IPS-NIHi7 (cell line): ENCODE results near the gene AGXT2.
"Not testable (repeated sequence)": the region's sequence is repeated elsewhere in the genome, so short reads cannot be mapped to it uniquely, and the experiment has no call there.

Source experiments
- DNase-seq: peaks from one replicate; pipeline ENCODE4 v3.0.0; 2012; ENCODE audit warnings: mixed read lengths; ENCODE audit errors: extremely low spot score

Gene AGXT2

DNA sequence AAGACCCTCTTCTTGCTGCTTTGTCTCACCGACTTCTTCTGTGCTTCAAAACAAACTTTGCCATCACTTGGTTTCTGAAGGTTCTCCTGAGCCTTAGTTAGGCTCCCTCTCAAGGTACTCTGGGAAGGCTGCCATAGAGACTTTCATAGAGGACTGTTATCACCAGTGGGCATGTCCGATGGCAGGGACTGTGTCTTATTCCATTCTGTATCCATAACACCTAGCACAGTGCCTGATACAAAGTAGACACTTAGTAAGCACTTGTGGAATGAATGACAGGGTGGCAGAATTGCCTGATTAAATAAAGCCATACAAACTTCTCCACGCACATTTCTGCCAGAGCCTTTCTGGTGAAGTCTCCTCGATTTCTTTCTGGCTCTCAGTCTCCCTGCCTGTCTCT lies 32.7 kb downstream of the AGXT2 start:
- no peak for DNase-seq

DNA sequence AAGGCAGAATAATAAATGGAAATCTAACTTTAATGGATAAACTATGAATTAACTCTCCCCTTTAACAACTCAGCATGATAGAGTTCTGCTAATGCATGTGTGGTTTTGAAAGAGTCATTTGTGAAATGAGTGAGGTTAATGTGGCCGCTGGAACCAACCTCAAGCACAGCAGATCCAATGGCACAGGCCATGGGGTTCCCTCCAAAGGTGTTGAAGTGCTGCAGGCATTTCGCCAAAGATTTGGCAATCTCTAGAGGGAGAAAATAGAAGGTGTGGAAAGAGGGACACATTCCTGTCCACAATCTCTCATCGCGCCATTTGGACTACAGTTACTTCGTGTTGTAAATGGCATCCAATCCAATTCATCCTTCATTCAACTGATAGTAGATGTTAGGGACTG lies 35.0 kb downstream of the AGXT2 start:
- DNase-seq, result no peak

DNA sequence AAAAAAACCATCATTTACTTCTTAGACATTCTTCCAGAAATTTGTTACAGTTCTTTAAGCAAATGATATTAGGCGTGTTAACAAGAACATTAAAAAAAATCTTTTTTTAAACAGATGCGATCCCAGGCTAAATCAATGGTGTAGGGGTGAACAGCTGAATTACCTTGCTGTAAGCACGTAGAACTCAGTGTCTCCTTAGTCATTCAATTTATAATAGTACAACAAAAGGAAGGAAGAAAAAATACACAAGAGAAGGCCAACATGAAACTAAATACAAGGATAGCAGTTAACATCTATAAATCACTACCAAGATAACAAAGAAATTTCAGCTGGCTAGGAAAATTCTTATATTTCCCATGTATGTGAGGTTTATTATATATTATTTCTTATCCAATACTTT lies 35.4 kb downstream of the AGXT2 start:
- DNase-seq, result no peak

DNA sequence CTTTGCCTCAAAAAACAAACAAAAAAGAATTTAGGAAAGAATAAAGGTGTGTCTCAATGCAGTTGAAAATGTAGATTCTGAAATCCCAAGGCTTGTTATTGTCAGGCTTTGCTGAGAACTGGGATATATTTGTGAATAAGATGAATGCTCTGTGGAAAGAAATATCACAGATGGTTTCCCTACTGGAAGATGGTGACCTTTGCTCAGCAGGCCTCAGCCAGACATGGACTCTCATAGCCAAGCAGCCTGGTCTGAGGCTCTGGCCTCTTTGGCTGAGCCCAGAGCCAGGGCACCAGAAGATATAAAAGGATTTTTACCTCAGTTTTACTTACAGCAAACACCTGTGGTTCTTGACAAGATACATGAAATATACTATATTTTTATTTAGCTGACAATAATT lies 37.1 kb downstream of the AGXT2 start:
- DNase-seq, result no peak

DNA sequence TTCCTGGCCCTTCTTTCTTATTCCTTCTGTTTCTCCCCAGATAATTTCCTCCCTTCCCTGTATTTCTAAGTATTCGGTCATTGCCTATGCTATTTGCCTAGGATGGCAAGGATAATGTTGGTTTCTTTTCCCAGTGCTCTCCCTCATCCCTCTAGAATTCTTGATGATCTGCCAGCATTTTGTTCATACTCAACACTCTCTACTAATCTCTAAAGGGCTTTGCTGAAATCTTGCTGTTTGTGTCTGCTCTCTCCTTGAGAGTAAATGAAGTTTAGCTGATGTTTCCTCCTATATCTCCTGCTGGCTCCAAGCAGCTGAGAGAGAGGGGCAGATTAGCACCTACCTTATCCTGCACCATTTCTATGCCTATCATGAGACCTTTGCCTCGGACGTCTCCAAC lies 38.1 kb downstream of the AGXT2 start:
- DNase-seq, result no peak

DNA sequence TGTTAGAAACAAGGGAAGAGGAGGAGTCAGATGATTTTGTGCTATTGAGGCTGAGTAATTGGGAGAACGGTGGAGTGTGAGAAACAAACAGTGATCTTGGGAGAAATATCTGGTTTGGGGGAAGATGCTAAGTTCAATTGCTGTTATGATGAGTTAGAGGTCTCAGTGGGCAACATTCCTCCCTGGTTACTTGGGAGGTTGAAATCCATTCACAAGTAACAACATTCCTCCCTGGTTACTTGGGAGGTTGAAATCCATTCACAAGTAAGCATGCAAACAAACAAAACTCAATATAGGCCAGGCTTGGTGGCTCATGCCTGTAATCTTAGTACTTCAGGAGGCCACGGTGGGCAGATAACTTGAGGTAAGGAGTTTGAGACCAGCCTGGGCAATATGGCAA lies 38.7 kb downstream of the AGXT2 start:
- no peak for DNase-seq

DNA sequence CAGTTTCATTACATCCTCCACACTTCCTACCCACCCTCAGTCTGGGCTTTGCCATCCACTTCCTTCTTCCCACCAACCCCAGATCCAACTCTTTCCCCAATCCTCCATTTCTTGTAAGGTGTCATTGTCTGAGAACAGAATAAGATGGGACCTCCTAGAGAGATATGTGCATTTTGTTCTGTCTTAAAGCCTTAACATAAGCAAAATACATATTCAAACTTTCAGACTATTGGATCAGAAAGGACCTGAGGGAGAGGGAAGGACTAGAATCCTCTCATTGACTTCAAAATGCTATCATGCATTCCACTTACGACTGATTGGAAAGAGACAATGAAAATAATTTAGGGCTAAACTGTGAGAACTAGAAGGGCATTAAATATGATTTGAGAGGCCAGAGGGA lies 43.0 kb downstream of the AGXT2 start:
- no peak for DNase-seq

DNA sequence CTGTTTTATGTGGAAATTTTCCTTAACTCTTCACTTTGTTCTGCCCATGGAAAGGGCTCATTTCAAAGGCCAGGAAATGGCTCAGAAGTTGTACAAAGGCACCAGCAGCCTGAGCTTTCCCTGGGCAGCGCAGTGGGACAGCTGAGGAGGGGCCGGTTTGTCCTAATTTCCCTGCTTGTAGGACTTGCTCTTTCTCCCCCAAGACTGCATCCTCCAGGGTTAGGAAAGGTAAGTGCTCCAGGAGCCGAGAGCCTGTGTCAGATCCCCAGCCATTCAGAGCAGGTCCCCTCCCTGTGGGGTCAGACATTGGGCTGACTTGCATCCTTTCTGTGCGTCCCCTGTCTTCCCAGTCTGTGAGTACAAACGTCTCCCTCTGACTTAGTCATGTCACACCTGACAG lies 43.5 kb downstream of the AGXT2 start:
- peak; percentile 42 for DNase-seq

DNA sequence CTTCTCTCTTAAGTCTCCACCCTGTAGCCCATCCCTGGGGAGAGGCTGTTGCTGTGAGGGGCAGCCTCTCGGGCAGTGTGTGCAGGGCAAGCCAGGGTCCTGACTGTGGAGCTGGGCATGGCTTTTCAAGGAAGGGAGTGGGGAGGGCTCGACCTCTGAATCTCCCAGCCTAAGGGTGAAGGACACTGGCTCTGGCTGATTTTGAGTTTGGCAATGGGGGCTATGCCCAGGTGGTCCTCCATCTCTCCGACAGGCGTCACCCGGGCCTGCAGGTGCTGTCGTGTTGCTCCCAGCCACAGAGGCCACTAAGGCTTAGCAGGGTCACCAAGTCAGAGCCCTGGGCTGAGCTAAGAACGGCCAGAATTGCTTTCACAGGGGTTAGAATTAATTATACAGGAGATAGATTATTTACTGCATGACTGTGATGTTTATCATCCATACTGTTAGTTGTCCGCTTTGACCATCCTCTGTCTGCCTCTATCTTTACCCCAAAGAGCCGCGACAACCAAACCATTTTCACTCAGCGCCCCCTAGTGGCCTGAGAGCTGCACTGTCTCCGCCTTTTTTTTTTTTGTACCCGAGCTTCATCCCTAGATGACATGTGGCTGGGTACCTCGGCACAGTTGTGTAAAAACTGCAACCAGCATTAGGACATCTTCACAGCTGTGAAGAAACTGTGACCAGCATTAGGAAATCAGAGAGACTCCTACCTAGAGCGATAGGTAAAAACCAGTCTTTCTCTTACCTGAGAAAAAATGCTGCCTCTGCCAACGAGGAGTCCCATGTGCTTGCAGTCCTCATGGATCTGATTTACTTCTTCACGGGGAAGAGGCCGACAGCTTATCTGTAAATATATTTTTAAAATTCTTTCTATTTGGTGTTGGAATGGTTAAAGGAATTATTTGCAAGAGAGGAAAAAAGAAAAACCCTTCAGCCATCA lies 44.5 kb downstream of the AGXT2 start:
- DNase-seq, result peak; percentile 87

DNA sequence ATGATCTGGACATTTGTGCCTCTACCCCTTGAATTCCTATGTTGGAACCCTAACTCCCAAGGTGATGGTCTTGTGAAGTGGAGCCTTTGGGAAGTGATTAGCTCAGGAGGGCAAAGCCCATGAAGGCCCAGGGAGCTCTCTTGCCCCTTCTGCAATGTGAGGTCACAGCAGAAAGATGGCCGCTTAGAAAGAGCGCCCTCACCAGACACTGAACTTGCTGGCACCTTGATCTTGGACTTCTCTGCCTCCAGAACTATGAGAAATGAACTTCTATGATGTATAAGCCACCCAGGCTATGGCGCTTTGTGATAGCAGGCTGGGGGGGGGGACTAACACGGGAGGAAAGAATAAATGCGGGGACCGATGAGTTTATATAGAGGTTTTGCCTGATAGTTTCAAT lies 45.3 kb downstream of the AGXT2 start:
- DNase-seq, result no peak

DNA sequence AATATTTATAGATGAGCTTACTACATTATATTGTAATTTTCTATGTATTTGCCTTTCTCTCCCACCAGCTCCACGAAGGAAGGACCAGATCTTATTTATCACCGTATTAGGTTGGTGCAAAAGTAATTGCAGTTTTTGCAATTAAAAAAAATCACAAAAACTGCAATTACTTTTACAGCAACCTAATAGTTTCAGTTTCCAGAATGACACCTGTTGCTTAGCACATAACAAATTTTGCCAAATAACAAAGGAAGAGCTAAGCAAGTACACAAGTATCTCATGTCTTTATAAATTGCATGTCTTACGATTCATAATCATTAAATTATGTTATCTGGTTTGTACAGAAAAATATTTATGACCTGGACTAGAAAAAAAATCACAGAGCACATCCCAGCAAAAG lies 45.9 kb downstream of the AGXT2 start:
- DNase-seq, result no peak

DNA sequence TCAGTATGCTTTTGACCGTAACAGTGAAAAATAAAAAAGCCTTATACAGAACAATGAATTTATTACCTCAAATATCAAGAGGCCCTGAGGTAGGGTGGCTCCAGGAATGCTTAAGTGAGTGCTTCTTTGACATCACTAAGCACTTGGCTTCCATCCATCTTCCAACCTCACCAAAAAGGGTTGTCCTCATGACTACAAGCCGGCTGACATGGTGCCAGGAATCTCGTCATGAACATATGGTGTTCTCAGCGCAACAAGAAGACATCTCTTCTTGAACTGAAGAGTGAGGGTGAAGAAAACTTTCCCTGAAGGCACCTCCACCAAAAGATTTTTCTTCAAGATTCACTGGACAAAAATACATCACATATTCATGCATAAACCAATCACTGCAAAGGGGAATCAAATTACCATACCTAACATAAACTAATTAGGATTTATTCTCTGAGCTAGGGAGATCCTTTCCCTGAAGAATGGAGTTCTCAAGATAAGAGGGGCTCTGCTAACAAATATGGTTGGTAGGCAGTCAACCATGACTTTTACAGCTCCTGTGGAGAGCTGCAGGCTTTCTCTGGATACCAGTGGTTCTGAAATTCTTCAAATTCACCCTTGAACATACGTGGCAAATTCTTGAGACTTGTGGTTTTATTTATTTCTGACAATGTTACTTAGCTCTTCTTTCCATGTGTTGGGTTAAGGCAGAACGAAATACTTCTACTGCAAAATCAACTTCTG lies 49.5 kb downstream of the AGXT2 start:
- no peak for DNase-seq

DNA sequence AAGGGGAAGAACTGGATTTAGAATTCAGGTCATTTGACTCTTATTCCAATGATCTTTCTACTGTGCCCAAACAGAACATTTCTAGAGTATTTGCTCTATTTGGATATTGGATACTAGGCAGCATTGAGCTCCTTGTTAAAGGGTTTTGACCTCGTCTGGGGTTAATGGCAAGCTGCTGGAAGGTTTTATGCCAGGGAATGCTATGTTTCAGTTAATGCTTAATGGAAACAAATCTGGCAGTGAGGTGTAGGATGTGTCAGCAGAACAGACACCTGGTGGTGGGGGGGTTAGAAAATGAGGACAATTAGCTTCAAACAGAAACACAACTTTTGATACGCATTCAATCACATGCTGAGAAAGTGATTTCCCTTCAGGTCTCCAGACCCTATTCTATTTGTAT lies 51.5 kb downstream of the AGXT2 start:
- DNase-seq, result no peak

DNA sequence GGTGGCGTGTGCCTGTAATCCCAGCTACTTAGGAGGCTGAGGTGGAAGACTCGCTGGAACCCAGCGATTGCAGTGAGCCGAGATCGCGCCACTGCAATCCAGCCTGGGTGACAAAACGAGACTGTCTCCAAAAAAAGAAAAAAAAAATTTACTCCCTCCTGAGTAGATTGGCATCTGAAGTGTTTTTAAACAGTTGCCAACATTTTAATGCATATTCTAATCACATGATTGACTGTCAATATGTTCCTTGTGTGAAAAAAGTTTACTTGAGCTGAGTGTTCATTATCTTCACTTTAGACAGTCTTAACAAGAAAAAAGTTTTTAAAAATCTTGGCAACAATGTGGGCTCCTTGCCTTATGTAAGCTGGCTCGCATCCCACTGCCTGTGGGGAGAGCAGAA lies 53.8 kb downstream of the AGXT2 start:
- DNase-seq, result no peak

DNA sequence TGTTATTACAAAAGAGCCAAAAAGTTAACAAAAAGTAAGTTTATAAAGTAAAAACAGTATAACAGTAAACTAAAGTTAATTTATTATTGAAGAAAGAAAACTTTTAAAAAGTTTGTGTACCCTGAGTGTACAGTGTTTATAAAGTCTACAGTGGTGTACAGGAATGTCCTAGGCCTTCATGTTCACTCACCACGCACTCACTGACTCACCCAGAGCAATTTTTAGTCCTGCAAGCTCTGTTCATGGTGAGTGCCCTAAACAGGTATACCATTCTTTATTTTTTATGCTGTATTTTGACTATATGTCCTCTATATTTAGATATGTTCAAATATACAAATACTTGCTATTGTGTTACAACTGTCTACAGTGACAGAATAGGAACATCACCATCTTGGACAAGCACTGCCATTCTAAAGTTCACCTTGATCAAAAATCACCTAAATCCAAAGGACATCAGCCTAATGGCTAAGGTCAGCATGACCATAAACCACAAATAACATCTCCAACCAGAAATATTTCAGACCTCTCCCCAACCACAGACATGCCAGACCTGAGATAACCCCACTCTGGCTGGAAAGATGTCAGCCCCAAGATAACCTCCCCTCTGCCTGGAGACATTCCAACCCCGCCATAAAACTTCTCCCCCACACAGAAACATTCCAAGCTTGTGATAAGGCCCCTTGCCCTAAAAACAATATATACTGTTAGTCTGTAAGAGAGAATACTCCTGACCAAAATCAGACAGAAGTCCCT lies 56.1 kb downstream of the AGXT2 start:
- DNase-seq, result no peak

DNA sequence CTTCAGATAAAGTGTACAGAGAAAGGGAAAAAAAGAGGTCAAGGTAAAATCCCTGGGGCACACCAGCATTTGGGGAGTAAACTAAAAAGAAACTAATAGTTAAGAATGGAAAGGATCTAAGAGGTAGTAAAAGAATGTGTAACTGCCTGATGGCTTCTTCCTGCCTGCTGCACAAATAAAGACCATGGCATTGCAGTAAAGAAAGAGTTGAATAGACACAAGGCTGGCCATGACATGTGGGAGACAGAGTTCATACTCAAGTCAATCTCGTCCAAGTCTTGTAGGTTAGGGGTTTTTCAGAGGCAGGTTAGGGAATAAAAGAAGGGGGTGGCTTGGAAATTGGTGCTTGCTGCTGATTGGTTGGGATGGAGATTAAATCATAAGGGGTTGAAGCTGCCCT lies 60.8 kb downstream of the AGXT2 start:
- DNase-seq, result no peak

DNA sequence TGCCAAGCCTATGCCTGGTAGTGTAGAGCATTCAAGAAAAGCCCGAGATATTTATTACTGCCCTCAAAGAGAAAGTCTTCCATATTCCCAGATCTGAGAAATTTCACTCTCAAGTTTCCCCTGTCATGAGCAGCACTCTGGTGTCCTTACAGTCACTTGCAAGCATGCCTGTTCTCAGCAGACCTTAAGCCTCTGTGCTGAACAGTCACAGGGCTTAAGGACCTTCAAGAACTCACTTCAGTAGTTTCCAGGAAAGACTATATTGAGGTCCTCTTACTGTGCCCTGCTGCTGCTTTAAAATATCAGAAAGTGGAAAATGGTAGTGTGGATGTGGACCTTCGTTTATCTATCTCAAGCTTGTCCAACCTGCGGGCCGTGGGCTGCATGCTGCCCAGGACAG lies 64.9 kb downstream of the AGXT2 start:
- DNase-seq, result no peak

DNA sequence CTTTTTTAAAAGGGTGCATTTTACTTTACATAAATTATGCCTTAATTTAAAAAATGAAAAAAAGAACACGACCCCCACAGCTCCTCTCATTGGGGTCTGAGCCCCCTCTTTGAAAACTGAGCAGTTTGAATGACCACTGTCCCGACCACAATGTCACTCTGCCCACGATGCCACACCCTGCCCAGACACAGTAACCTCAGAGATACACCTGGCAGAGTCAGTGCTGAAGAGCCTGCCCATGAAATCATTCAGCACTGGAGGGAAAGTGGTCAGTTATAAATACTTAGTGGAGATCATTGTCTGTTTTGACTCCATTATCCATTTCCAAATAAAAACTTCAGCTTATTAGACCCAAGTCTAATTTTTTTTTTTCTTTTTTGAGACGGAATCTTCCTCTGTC lies 69.1 kb downstream of the AGXT2 start:
- no peak for DNase-seq

DNA sequence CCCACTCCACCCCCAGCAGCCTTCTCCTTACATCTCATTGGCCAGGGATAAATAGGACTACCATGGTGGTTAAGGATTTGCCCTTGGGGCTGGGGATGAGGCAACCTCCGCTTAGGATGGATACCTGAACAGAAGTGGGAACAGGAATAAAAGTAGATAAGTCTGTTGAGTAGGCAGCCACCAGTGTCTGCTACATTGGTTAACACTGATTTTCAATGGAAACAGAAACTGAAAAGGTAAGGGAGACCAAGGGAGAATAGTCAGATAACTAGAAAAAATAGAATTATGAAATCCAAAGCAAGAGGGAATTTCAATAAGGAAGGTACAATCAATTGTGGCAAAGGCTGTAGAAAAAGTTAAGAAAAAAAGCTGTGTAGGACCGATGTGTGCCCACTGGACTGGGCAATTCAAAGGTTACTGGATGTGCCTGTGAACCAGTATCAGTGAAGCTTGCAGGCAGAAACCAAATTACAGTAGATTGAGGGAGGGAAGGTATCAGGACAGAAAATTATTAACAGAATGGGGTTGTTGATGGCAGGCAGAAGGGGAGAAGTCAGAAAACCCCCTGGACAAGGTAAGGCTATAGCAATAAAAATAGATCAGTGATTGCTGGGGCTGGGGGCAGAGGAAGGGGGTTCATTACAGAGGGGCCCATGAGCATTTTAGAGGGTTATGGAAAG lies 69.7 kb downstream of the AGXT2 start:
- DNase-seq, result no peak

DNA sequence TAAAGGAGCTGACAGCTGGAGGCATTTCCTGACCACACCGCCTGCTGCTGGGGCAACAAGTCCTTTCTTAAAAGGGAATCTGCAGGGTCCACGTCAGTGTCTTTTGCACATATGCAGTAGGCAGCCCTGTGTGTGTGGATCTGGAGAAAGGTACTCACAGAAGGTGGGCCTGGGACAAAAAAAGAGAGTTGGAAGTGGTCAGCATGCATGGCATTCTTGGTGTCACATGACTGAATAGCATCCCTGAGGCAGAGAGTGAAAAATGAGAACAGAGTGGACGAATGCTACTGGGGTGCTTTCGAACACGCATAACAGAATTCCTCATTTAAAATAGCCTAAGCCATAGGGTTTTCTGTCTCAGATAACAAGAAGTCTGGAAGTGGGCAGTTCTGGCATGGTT lies 71.4 kb downstream of the AGXT2 start:
- no peak for DNase-seq

DNA sequence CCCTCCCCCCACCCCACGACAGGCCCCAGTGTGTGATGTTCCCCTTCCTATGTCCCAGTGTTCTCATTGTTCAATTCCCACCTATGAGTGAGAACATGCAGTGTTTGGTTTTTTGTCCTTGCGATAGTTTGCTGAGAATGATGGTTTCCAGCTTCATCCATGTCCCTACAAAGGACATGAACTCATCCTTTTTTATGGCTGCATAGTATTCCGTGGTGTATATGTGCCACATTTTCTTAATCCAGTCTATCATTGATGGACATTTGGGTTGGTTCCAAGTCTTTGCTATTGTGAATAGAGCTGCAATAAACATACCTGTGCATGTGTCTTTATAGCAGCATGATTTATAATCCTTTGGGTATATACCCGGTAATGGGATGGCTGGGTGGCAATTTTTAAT lies 76.1 kb downstream of the AGXT2 start:
- not testable (repeated sequence) for DNase-seq

DNA sequence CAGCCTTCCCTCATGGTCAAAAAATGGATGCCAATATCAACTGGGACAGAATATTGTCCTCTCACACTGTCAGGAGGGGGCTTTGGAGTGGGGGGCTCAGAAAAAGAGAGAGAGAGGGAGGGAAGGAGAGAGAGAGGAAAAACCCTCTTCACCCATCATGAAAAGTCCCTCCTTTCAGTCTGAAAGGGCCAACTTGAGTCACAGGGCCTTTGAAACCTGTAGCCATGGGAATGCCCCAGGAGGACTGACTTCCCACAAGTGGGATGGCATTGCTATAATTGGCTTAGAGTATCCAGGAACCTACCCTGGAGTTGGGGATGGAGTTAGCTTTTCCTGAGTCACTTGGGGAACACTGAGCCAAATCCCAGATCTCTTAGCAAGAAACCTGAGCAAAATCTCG lies 77.2 kb downstream of the AGXT2 start:
- no peak for DNase-seq
